Psoas muscle (tissue), 8 donors: Measurements from ENCODE around the gene SDCBP2. TPM values are rescaled to one million over a fixed set of nuclear protein-coding genes. Genes with fewer than 3 reads are reported as not detected.
A peak's percentile ranks its signal among the peaks of the same experiment; 100 is the strongest.

Experiments
- ATAC-seq, 4 donors: fragments of 200-7000 bp; cut with Tn5 transposase; one replicate each; pipeline ENCODE4 v1.9.1; 2020; ENCODE audit warnings: moderate library complexity in 3 of 4, mild to moderate bottlenecking in 2 of 4
- DNase-seq, 2 donors: peaks; one replicate each; pipeline ENCODE4 v3.0.0-alpha.2; 2020
- H3K27ac ChIP-seq: fragments of 200-600 bp; one replicate; pipeline ENCODE4 v1.8.0; 2022
- H3K27me3 ChIP-seq, 3 donors: fragments of 200-600 bp in 1 of 3; one replicate each; pipeline versions ENCODE4 v1.6.1 to v1.8.0; 2013 to 2022; ENCODE audit warnings: low read length in 2 of 3, mild to moderate bottlenecking in 2 of 3, moderate library complexity in 1 of 3; ENCODE audit not compliant: insufficient read depth in 3 of 3
- H3K36me3 ChIP-seq, 2 donors: fragments of 200-600 bp in 1 of 2; one replicate each; pipeline versions ENCODE4 v1.6.1 to v1.8.0; 2013 to 2022; ENCODE audit warnings: low read depth in 1 of 2, mild to moderate bottlenecking in 1 of 2, moderate library complexity in 1 of 2; ENCODE audit not compliant: insufficient read depth in 1 of 2
- H3K4me1 ChIP-seq: fragments of 200-600 bp; one replicate; pipeline ENCODE4 v1.8.0; 2022
- H3K4me3 ChIP-seq: fragments of 200-600 bp; one replicate; pipeline ENCODE4 v1.8.0; 2022; ENCODE audit warnings: mild to moderate bottlenecking
- H3K9me3 ChIP-seq: fragments of 200-600 bp; one replicate; pipeline ENCODE4 v1.8.0; 2022
- CTCF ChIP-seq: fragments of 200-600 bp; IDR thresholded peaks from one replicate; pipeline ENCODE4 v1.8.0; 2022; ENCODE audit warnings: antibody characterized with exemption
- WGBS, 3 donors: extraction: QIAGEN DNeasy Blood & Tissue Kit; methylation state at CpG; one replicate each; pipeline versions ENCODE4 v1.1.6 to v1.1.7; 2013; 5-methylcytosine and 5-hydroxymethylcytosine counted together
- intact Hi-C, 2 donors: fragments of 100-400 bp; cut with DNase I; formaldehyde crosslinking; loops; one replicate each; pipeline versions ENCODE4 v1.11.0 to v1.14.2; 2022
- polyA plus RNA-seq, 3 donors: library from polyadenylated mRNA; stranded (reverse); fragments of 200-250 nt; gene quantifications; one replicate each; pipeline ENCODE4 v1.2.3, GENCODE V29; 2013
- total RNA-seq, 4 donors: library from RNA; stranded (reverse); fragmentation: NEBNext Ultra II Directional in 2 of 4; extraction: Animal tissue kit (Norgen Biotek cat#: 25700) in 2 of 4; gene quantifications; one replicate each; pipeline versions ENCODE4 v1.2.1 to v1.2.4, GENCODE V29; 2021 to 2023
- donor health status: healthy with polysubstance abuse.
- donor health status: DM: no; HTN: no; CAD: no; lungs with moderate emphysema.
- donor health status: Bipolar disorder and iron deficiency.
- donor health status: healthy.
- donor health status: DM: yes; HTN: yes; CAD: no.
- donor health status: DM: no; HTN: no; CAD: no.
- donor health status: DM: no; HTN: no; CAD: no.
- donor health status: DM: yes; HTN: yes; CAD: no.

Gene SDCBP2
- total and polyA plus RNA-seq, 7 donors: 1.6 to 10.5 (median 2.0) TPM

DNA sequence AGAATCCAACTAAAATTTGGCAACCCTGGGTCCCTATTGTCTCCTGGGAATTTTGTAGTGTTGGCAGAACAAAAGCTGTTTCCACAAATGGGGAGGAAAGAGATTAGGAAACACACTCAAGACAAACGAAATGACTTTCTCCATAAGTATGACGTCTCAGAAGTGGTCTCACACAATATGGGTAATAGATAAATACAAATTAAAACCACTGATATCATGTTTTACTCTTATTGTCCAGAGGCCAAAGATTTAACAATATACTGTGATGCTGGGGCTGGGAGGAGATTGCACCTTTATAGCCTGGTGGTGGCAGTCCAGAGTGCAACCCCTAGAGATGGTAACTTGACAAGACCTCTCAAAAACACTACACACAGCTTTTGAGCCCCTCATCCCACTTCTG, 45.3 kb upstream of the SDCBP2 start:
- intact Hi-C loops: loop anchor here (5.0 kb wide), 1 partner anchor 37 kb away; no protein-coding TSS in a partner anchor
- WGBS, 3 donors: 58 to 69% (median 66%) methylated on average over 2 of the region's 2 CpGs
- peak in 1 of 4 donors; percentile 3 for ATAC-seq
- Histone ChIP-seq H3K36me3 (peaks cover 3 to 47% of the 10 kb centered on the region in 2 donors), H3K9me3 (no peaks in the 10 kb centered on the region), H3K27ac (peak overlapping the region; percentile 56), H3K27me3 (no peaks in the 10 kb centered on the region), H3K4me1 (peaks cover 71% of the 10 kb centered on the region), H3K4me3 (no peak overlapping the region)
- DNase-seq: no peak
- TF ChIP-seq CTCF: peak; percentile 4

- ATAC-seq (no peak), DNase-seq (no peak)
- Histone ChIP-seq H3K4me3 (no peak overlapping the region), H3K9me3 (no peaks in the 10 kb centered on the region), H3K27me3 (no peaks in the 10 kb centered on the region), H3K36me3 (peaks cover 3 to 50% of the 10 kb centered on the region in 2 donors), H3K27ac (peak overlapping the region; percentile 27), H3K4me1 (peaks cover 68% of the 10 kb centered on the region)
- TF ChIP-seq CTCF: no peak
- 56 to 60% (median 59%) methylated on average over 4 of the region's 4 CpGs for WGBS, 3 donors
- intact Hi-C loops: loop anchor here (5.0 kb wide), 1 partner anchor 36 kb away; no protein-coding TSS in a partner anchor
Measured at GRCh38 chr20:1373614-1374013, 44.7 kb upstream of the SDCBP2 start.

- DNase-seq (no peak), ATAC-seq (no peak)
- no peak overlapping the region for H3K4me3 ChIP-seq
- no peak for TF ChIP-seq CTCF
- H3K36me3 ChIP-seq: peaks cover 3 to 56% of the 10 kb centered on the region in 2 donors
- H3K27me3 ChIP-seq: no peaks in the 10 kb centered on the region
- H3K9me3 ChIP-seq: no peaks in the 10 kb centered on the region
- H3K4me1 ChIP-seq: peaks cover 63% of the 10 kb centered on the region
- 90 to 94% (median 92%) methylated on average over 3 of the region's 3 CpGs for WGBS, 3 donors
- H3K27ac ChIP-seq: peak overlapping the region; percentile 27
- intact Hi-C loops: loop anchor here (5.0 kb wide), 1 partner anchor 36 kb away; no protein-coding TSS in a partner anchor
Measured at GRCh38 chr20:1373036-1373435, 44.1 kb upstream of the SDCBP2 start.

DNA sequence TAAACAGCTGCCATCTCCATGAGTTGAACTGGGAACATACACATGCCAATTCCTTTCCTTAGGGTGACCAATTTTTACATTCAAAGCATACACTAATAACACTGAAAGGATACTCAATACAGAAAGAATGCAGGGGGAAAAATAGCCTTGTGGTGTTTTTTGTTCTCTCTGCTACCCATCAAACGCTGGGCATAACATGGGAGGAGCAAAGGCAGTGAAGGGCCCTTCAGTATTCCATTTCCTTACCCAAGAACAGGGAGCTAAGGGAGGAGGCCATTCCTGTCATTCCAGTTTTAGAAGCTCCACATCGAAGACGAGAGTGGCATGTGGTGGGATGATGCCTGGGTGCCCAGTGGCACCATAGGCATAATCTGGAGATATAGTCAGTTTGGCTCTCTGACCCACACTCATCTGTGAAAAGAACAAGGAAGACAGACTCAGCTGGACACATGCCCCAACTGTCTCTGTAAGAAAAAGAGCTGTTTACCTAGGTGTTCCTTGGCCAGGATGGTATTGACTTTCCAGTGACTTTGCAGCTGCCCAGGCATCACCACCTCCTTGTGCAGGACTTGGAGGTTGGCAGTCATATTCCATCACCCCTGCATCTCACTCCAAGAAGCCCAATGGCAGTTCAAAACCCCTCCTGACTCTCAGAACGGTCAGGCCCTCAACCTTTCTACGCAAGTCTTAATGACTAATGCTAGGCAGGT, 43.0 kb upstream of the SDCBP2 start:
- Histone ChIP-seq H3K4me1 (peaks cover 54% of the 10 kb centered on the region), H3K9me3 (no peaks in the 10 kb centered on the region), H3K27ac (no peak overlapping the region), H3K36me3 (peaks cover 3 to 66% of the 10 kb centered on the region in 2 donors), H3K27me3 (no peaks in the 10 kb centered on the region), H3K4me3 (no peak overlapping the region)
- TF ChIP-seq CTCF: no peak
- DNase-seq: no peak
- ATAC-seq: no peak
- intact Hi-C loops: loop anchor here (5.0 kb wide), 1 partner anchor 35 kb away; no protein-coding TSS in a partner anchor
- WGBS, 3 donors: 84 to 88% (median 86%) methylated on average over 4 to 5 of the region's 5 CpGs
